Esophagus muscularis mucosa (tissue), 4 donors: ENCODE measurements around the gene SCYGR8. TPM values are rescaled to one million over a fixed set of nuclear protein-coding genes. Genes with fewer than 3 reads are reported as not detected.
A peak's percentile ranks its signal among the peaks of the same experiment; 100 is the strongest.

Source experiments
- DNase-seq: peaks from one replicate; pipeline ENCODE4 v3.0.0-alpha.2; 2017; ENCODE audit errors: extremely low spot score
- H3K27ac ChIP-seq, 4 donors: fragments of 200-600 bp; sonication (generic); replicated peaks in 1 of 4; 1 replicate in 3 of 4; 2 replicates in 1 of 4; pipeline ENCODE4 v1.5.1; 2016 to 2019; ENCODE audit warnings: mild to moderate bottlenecking in 1 of 4
- H3K27me3 ChIP-seq, 4 donors: fragments of 200-600 bp; sonication (generic); one replicate each; pipeline versions ENCODE4 v1.5.1 to v1.6.0; 2016 to 2019
- H3K36me3 ChIP-seq, 4 donors: fragments of 200-600 bp; sonication (generic); one replicate each; pipeline ENCODE4 v1.5.1; 2016 to 2019
- H3K4me1 ChIP-seq, 4 donors: fragments of 200-600 bp; sonication (generic); one replicate each; pipeline ENCODE4 v1.5.1; 2016 to 2019
- H3K4me3 ChIP-seq, 4 donors: fragments of 200-600 bp; sonication (generic); 1 replicate in 2 of 4; 2 replicates in 2 of 4; pipeline ENCODE4 v1.5.1; 2016 to 2019; ENCODE audit warnings: mild to moderate bottlenecking in 4 of 4, moderate library complexity in 1 of 4
- H3K9me3 ChIP-seq, 4 donors: fragments of 200-600 bp; sonication (generic); 1 replicate in 3 of 4; 2 replicates in 1 of 4; pipeline ENCODE4 v1.5.1; 2016 to 2019
- CTCF ChIP-seq, 3 experiments: fragments of 200-600 bp in 2 of 3; fragments of 450-650 bp in 1 of 3; sonication (generic) in 2 of 3; IDR thresholded peaks; one replicate each; pipeline ENCODE4 v1.5.1; 2017 to 2019; ENCODE audit warnings: antibody characterized with exemption in 3 of 3, mild to moderate bottlenecking in 2 of 3, moderate library complexity in 1 of 3
- EP300 ChIP-seq: sonication (generic); formaldehyde crosslinking; IDR thresholded peaks from one replicate; pipeline ENCODE4 v1.6.1; 2017; ENCODE audit warnings: antibody characterized with exemption
- POLR2A ChIP-seq: fragments of 450-650 bp; IDR thresholded peaks from one replicate; pipeline ENCODE4 v1.6.1; 2017; ENCODE audit warnings: antibody characterized with exemption, moderate library complexity, mild to moderate bottlenecking, low read depth
- POLR2AphosphoS5 ChIP-seq, 2 donors: sonication (generic); formaldehyde crosslinking; IDR thresholded peaks; one replicate each; pipeline ENCODE4 v1.6.1; 2017; ENCODE audit warnings: antibody characterized with exemption in 2 of 2
- WGBS: methylation state at CpG from one replicate; pipeline ENCODE4 v1.1.5; 2018; 5-methylcytosine and 5-hydroxymethylcytosine counted together
- intact Hi-C: fragments of 100-400 bp; cut with DNase I; formaldehyde crosslinking; loops from one replicate; pipeline ENCODE4 v1.15.1; 2023
- total RNA-seq, 4 donors: library from RNA; depleted of rRNA; stranded (reverse); fragments of >200 nt; gene quantifications; one replicate each; pipeline versions ENCODE4 v1.1.0 to v1.2.1, GENCODE V29; 2016

The SCYGR8 gene
- total RNA-seq, 4 donors from 2014 or later = not detected

- DNase-seq = peak; percentile 21
- no peaks in the 10 kb centered on the region for H3K27me3 ChIP-seq
- H3K9me3 ChIP-seq = no peaks in the 10 kb centered on the region
- TF ChIP-seq POLR2A (no peak), CTCF (IDR thresholded peaks at IDR 0.05) (no peak)
- 86% methylated on average over 5 of the region's 5 CpGs for WGBS
- no peak overlapping the region for H3K4me3 ChIP-seq
- H3K4me1 ChIP-seq = no peaks in the 10 kb centered on the region
- intact Hi-C loops = no loop called here
- no peaks in the 10 kb centered on the region for H3K36me3 ChIP-seq
- H3K27ac ChIP-seq = no peak overlapping the region
Observed at GRCh38 chr2:227782804-227783203, 37.1 kb downstream of the SCYGR8 start.

- no peaks in the 10 kb centered on the region for H3K4me1 ChIP-seq
- H3K27me3 ChIP-seq = no peaks in the 10 kb centered on the region
- H3K36me3 ChIP-seq = no peaks in the 10 kb centered on the region
- 87% methylated on average over 12 of the region's 12 CpGs for WGBS
- intact Hi-C loops = no loop called here
- TF ChIP-seq POLR2AphosphoS5 (IDR thresholded peaks at IDR 0.05) (no peak), EP300 (no peak), CTCF (IDR thresholded peaks at IDR 0.05) (no peak), POLR2A (no peak)
- H3K9me3 ChIP-seq = no peaks in the 10 kb centered on the region
- peak; percentile 90 for DNase-seq
- H3K4me3 ChIP-seq = no peak overlapping the region
- no peak overlapping the region for H3K27ac ChIP-seq
Observed at GRCh38 chr2:227783404-227784138, 37.9 kb downstream of the SCYGR8 start.

GRCh38 chr2:227785293-227785692 is 39.6 kb downstream of the SCYGR8 start:
- peak; percentile 47 for DNase-seq
- TF ChIP-seq EP300 (no peak), POLR2AphosphoS5 (IDR thresholded peaks at IDR 0.05) (no peak), POLR2A (no peak), CTCF (IDR thresholded peaks at IDR 0.05) (no peak)
- Histone ChIP-seq H3K9me3 (no peaks in the 10 kb centered on the region), H3K4me1 (no peaks in the 10 kb centered on the region), H3K4me3 (no peak overlapping the region), H3K27me3 (no peaks in the 10 kb centered on the region), H3K27ac (no peak overlapping the region), H3K36me3 (no peaks in the 10 kb centered on the region)
- WGBS = 61% methylated on average over 1 of the region's 1 CpG
- intact Hi-C loops = no loop called here

GRCh38 chr2:227788561-227789018 is 42.9 kb downstream of the SCYGR8 start:
- peak; percentile 84 for DNase-seq
- no peaks in the 10 kb centered on the region for H3K4me1 ChIP-seq
- TF ChIP-seq POLR2AphosphoS5 (IDR thresholded peaks at IDR 0.05) = no peak
- no peak for TF ChIP-seq CTCF (IDR thresholded peaks at IDR 0.05)
- TF ChIP-seq EP300 = no peak
- TF ChIP-seq POLR2A = no peak
- intact Hi-C loops = no loop called here
- WGBS = 74% methylated on average over 4 of the region's 4 CpGs
- no peaks in the 10 kb centered on the region for H3K36me3 ChIP-seq
- H3K9me3 ChIP-seq = no peaks in the 10 kb centered on the region
- no peaks in the 10 kb centered on the region for H3K27me3 ChIP-seq
- no peak overlapping the region for H3K27ac ChIP-seq
- no peak overlapping the region for H3K4me3 ChIP-seq

- WGBS = 59% methylated on average over 4 of the region's 4 CpGs
- Histone ChIP-seq H3K27ac (no peak overlapping the region), H3K36me3 (no peaks in the 10 kb centered on the region), H3K4me1 (no peaks in the 10 kb centered on the region), H3K27me3 (no peaks in the 10 kb centered on the region), H3K4me3 (no peak overlapping the region), H3K9me3 (no peaks in the 10 kb centered on the region)
- TF ChIP-seq POLR2AphosphoS5 (IDR thresholded peaks at IDR 0.05) = no peak
- TF ChIP-seq EP300 = no peak
- TF ChIP-seq POLR2A = no peak
- no peak for TF ChIP-seq CTCF (IDR thresholded peaks at IDR 0.05)
- DNase-seq = peak; percentile 39
- intact Hi-C loops = no loop called here
Observed at GRCh38 chr2:227789803-227790202, 44.1 kb downstream of the SCYGR8 start.
